Left ventricle myocardium inferior (tissue), 1 donor: ENCODE data around the gene UGT2B15. TPM values are rescaled to one million over a fixed set of nuclear protein-coding genes. Genes with fewer than 3 reads are reported as not detected.
"Not testable (repeated sequence)": the region's sequence is repeated elsewhere in the genome, so short reads cannot be mapped to it uniquely, and the experiment has no call there.

Experiments
- DNase-seq: peaks from one replicate; pipeline ENCODE4 v3.0.0-alpha.2; 2020
- H3K27ac ChIP-seq: fragments of 200-600 bp; replicated peaks from 2 replicates; pipeline ENCODE4 v1.8.0; 2021
- H3K27me3 ChIP-seq: fragments of 200-600 bp; 2 replicates; pipeline ENCODE4 v1.8.0; 2021; ENCODE audit warnings: low read depth
- H3K36me3 ChIP-seq: fragments of 200-600 bp; 2 replicates; pipeline ENCODE4 v1.8.0; 2021
- H3K4me1 ChIP-seq: fragments of 200-600 bp; 2 replicates; pipeline ENCODE4 v1.8.0; 2021
- H3K4me3 ChIP-seq: fragments of 200-600 bp; 2 replicates; pipeline ENCODE4 v1.8.0; 2021; ENCODE audit warnings: mild to moderate bottlenecking, moderate library complexity
- H3K9me3 ChIP-seq: fragments of 200-600 bp; replicated peaks from 2 replicates; pipeline ENCODE4 v1.8.0; 2021
- intact Hi-C: fragments of 100-400 bp; cut with micrococcal nuclease; formaldehyde crosslinking; loops from one replicate; pipeline ENCODE4 v1.11.0; 2022
- long read RNA-seq: library from polyadenylated mRNA; unstranded; transcript quantifications from one replicate; pipeline ENCODE4 v2.0.0, GENCODE V29; 2021
- total RNA-seq: library from RNA; stranded (reverse); fragmentation: NEBNext Ultra II Directional; extraction: Animal tissue kit (Norgen Biotek cat#: 25700); gene quantifications from one replicate; pipeline ENCODE4 v1.2.1, GENCODE V29; 2021
- TF ChIP-seq, protein P1 (sequence below): fragments of 200-600 bp; IDR thresholded peaks from 2 replicates; pipeline ENCODE4 v1.8.0; 2021; ENCODE audit warnings: antibody characterized with exemption, mild to moderate bottlenecking, borderline replicate concordance
- donor health status: DM: no; HTN: yes; CAD: no; lungs with severe emphysema.

The UGT2B15 gene
- total RNA-seq: not detected
- long read RNA-seq: 0 reads

DNA sequence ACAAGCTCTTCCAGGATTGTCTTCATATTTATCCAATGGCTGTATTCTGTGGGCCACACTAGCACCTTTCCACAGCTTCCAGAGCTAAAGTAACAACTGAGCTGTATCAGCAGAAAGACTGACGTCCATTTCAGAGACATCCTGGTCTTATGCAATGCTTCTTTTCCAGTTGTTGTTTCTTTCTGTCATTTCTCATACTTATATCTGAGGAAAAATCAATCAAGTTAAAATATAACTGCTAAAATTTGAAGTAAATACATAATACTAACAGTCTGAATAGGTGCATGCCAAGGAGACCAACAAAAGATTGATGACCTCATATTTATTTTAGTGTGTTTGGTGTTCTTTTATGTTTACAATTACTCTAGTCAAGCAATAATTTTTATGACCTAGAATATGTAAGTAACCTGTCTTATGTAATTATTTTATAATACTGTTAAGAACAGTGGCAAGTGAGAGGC, at the start of gene UGT2B15:
UGT2B15 (minus strand) TSS at position 174 of the 461 bp plus-strand sequence; CDS start at position 140, 34 bp downstream.
- H3K36me3 ChIP-seq, H3K4me3 ChIP-seq, H3K27me3 ChIP-seq, intact Hi-C loops, H3K9me3 ChIP-seq, DNase-seq, H3K4me1 ChIP-seq, H3K27ac ChIP-seq: not testable (repeated sequence)

DNA sequence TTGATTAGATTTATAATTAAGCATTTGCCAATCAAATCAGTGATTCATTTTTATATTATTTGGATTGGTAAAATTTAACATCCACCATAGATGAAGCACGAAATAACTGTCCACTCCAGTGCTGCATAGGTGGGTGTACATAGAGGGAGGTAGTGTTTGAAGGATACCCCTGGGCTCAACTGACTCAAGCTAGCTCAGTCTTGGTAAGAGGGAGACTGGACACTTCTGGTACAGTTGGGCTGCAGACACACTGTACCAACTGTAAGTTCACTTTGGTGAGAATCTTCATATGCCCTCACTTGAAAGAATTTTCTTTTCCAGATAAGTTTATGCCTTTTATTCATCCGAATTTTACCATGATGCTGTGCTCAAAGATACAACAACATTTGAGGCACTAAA, 48.6 kb upstream of the UGT2B15 start:
- TF ChIP-seq, protein P1, sequence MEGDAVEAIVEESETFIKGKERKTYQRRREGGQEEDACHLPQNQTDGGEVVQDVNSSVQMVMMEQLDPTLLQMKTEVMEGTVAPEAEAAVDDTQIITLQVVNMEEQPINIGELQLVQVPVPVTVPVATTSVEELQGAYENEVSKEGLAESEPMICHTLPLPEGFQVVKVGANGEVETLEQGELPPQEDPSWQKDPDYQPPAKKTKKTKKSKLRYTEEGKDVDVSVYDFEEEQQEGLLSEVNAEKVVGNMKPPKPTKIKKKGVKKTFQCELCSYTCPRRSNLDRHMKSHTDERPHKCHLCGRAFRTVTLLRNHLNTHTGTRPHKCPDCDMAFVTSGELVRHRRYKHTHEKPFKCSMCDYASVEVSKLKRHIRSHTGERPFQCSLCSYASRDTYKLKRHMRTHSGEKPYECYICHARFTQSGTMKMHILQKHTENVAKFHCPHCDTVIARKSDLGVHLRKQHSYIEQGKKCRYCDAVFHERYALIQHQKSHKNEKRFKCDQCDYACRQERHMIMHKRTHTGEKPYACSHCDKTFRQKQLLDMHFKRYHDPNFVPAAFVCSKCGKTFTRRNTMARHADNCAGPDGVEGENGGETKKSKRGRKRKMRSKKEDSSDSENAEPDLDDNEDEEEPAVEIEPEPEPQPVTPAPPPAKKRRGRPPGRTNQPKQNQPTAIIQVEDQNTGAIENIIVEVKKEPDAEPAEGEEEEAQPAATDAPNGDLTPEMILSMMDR: no peak
- intact Hi-C loops: no loop called here
- no peak for DNase-seq
- Histone ChIP-seq H3K27ac (no peak overlapping the region), H3K4me3 (no peak overlapping the region), H3K9me3 (peaks cover 13% of the 10 kb centered on the region), H3K4me1 (no peaks in the 10 kb centered on the region), H3K27me3 (no peaks in the 10 kb centered on the region), H3K36me3 (no peaks in the 10 kb centered on the region)

DNA sequence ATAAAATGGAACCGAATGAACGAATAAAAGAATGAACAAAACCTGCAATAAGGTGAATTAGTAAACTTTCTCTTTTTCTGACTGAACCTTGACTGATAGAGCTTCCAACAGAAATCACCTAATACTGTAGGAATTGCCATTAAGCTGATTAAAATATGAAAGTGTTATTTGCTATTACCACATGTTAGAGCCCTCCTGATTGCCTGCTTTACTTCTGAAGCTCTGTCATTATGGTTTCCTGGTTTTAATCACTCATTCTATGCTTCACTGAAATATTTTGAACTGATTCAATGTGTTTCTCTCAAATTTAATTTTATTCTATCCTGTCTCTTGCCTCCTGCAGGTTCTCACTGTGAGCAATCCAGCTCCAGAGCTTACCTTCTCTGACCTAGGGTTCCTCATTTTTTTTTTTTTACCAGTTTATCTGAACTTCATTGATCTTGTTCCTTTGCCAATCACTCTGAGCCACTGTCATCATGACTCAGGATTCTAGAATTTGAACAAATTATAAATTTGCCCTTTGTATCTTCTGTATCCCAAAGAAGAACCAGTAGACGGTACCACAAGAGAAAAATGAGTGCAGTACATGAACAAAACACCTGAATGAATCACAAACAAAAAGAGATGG, 48.1 kb upstream of the UGT2B15 start:
- H3K27me3 ChIP-seq: no peaks in the 10 kb centered on the region
- H3K27ac ChIP-seq: no peak overlapping the region
- H3K4me3 ChIP-seq: no peak overlapping the region
- intact Hi-C loops: no loop called here
- TF ChIP-seq, protein P1: no peak
- peaks cover 13% of the 10 kb centered on the region for H3K9me3 ChIP-seq
- H3K36me3 ChIP-seq: no peaks in the 10 kb centered on the region
- H3K4me1 ChIP-seq: no peaks in the 10 kb centered on the region
- no peak for DNase-seq

DNA sequence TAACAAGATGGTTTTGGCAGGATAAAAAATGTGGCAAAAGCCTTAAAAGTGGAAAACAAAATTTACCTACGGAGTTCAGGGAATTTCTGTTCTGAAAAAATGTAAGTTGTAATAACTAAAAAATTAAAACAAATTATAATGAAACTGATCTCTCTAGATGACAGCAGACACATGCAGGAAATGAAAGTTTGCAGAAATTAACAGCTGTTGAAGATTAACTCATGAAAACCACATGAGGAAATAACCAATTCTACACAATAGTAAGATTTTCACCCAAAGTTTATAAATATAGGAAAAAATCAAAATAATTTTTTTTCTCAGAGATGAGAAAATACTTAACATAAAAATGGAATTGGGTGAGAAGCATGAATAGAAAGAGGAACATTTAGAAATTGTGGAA, 47.5 kb upstream of the UGT2B15 start:
- no peaks in the 10 kb centered on the region for H3K4me1 ChIP-seq
- DNase-seq: no peak
- TF ChIP-seq, protein P1: no peak
- intact Hi-C loops: no loop called here
- H3K27ac ChIP-seq: no peak overlapping the region
- no peaks in the 10 kb centered on the region for H3K27me3 ChIP-seq
- peaks cover 13% of the 10 kb centered on the region for H3K9me3 ChIP-seq
- H3K36me3 ChIP-seq: no peaks in the 10 kb centered on the region
- H3K4me3 ChIP-seq: no peak overlapping the region

DNA sequence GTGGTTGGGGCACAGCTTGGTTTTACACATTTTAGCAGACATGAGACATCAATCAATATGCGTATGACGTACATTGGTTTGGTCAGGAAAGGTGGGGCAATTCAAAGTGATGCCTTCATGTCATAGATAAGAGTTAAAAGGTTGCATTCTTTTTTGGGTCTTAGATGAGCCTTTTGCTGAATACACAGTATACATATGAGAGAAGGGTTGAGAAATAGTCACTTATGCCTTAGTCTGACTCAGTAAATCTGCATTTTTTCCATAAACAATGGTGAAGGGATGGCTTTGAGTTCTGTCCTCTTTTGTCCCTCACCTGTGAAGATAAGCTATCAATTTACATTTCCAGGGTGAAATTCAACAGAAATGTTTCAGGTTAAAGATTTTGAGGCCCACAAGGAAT, 43.9 kb upstream of the UGT2B15 start:
- intact Hi-C loops: no loop called here
- Histone ChIP-seq H3K4me1 (no peaks in the 10 kb centered on the region), H3K27me3 (no peaks in the 10 kb centered on the region), H3K4me3 (no peak overlapping the region), H3K9me3 (no peaks in the 10 kb centered on the region), H3K27ac (no peak overlapping the region), H3K36me3 (no peaks in the 10 kb centered on the region)
- TF ChIP-seq, protein P1: no peak
- DNase-seq: no peak

DNA sequence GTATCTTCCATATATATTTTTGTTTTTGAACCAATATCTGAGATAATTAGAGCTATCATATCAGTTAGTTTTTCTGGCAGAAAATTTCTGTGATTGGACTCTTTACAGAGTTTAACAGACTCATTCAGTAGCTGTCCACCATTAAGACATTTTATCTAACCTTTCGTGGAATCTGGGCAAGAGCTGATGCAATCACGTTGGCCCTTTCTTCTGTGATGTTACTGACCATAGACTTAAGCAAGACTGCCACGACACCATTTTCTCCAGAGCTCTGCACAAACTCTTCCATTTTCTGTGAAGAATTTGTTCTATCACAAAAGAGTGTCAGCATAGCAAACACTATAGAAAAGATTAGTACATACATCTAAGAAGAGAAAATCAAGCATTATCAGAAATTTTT, 41.8 kb upstream of the UGT2B15 start:
- H3K9me3 ChIP-seq: no peaks in the 10 kb centered on the region
- DNase-seq: no peak
- no peaks in the 10 kb centered on the region for H3K4me1 ChIP-seq
- no peak overlapping the region for H3K27ac ChIP-seq
- H3K36me3 ChIP-seq: no peaks in the 10 kb centered on the region
- TF ChIP-seq, protein P1: no peak
- no peak overlapping the region for H3K4me3 ChIP-seq
- H3K27me3 ChIP-seq: no peaks in the 10 kb centered on the region
- intact Hi-C loops: no loop called here
